Testis (tissue), 5 donors: ENCODE measurements around the gene COX8A. TPM values are rescaled to one million over a fixed set of nuclear protein-coding genes. Genes with fewer than 3 reads are reported as not detected.

Experiments
- DNase-seq: peaks from one replicate; pipeline ENCODE4 v3.0.0-alpha.2; 2019
- H3K27ac ChIP-seq, 2 donors: fragments of 200-600 bp; sonication (generic); one replicate each; pipeline ENCODE4 v1.5.1; 2019
- H3K27me3 ChIP-seq: fragments of 200-600 bp; sonication (generic); one replicate; pipeline ENCODE4 v1.5.1; 2019
- H3K36me3 ChIP-seq: fragments of 200-600 bp; sonication (generic); one replicate; pipeline ENCODE4 v1.5.1; 2017; ENCODE audit warnings: low read depth; ENCODE audit errors: missing control alignments
- H3K4me1 ChIP-seq: fragments of 200-600 bp; sonication (generic); one replicate; pipeline ENCODE4 v1.5.1; 2019
- H3K4me3 ChIP-seq, 2 donors: fragments of 200-600 bp; sonication (generic); one replicate each; pipeline ENCODE4 v1.5.1; 2017 to 2019
- H3K9me3 ChIP-seq: fragments of 200-600 bp; sonication (generic); one replicate; pipeline ENCODE4 v1.5.1; 2017
- POLR2A ChIP-seq: fragments of 450-650 bp; IDR thresholded peaks from one replicate; pipeline ENCODE4 v1.6.1; 2017; ENCODE audit warnings: antibody characterized with exemption, mild to moderate bottlenecking, moderate library complexity
- WGBS, 2 donors: methylation state at CpG; one replicate each; pipeline ENCODE4 v1.1.5; 2018; 5-methylcytosine and 5-hydroxymethylcytosine counted together
- intact Hi-C: fragments of 100-400 bp; cut with DNase I; formaldehyde crosslinking; loops from one replicate; pipeline ENCODE4 v1.15.1; 2023; ENCODE audit warnings: low total_unique reads
- long read RNA-seq, 2 donors: transcript quantifications; one replicate each; lab custom pipeline, GENCODE V29; 2026
- polyA plus RNA-seq: library from polyadenylated mRNA; stranded (reverse); fragments of 350-450 nt; fragmentation: Illumina TruSeq; extraction: RNeasy Lipid Tissue Mini Kit (QIAGEN cat#74804); gene quantifications from one replicate; pipeline ENCODE4 v1.2.3, GENCODE V29; 2014; ENCODE audit warnings: low read depth, low replicate concordance; ENCODE audit not compliant: insufficient read depth
- total RNA-seq, 2 donors: library from RNA; depleted of rRNA; stranded (reverse); fragments of >200 nt; gene quantifications; one replicate each; pipeline ENCODE4 v1.2.3, GENCODE V29; 2016
- TF ChIP-seq, protein P1 (sequence below), 3 experiments: fragments of 450-650 bp in 2 of 3; fragments of 200-600 bp in 1 of 3; sonication (generic) in 1 of 3; IDR thresholded peaks; one replicate each; pipeline ENCODE4 v1.5.1; 2016 to 2019; ENCODE audit warnings: antibody characterized with exemption in 3 of 3, mild to moderate bottlenecking in 2 of 3, moderate library complexity in 1 of 3

Gene COX8A, protein sequence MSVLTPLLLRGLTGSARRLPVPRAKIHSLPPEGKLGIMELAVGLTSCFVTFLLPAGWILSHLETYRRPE
- 100 to 1,000 TPM; 438 to 536 TPM for total RNA-seq
- polyA plus RNA-seq, result 212 TPM
- long read RNA-seq, donor 1, transcript COX8A-201 (2 exons, 507 nt), result major isoform, 234 of 255 reads
- long read RNA-seq, donor 1, partial matches to known transcripts, result 21 of 255 reads
- long read RNA-seq, donor 1, other reads (novel, unspliced or antisense), result 0 of 255 reads
- long read RNA-seq, donor 2, transcript COX8A-201 (2 exons, 507 nt), result major isoform, 165 of 179 reads
- long read RNA-seq, donor 2, partial matches to known transcripts, result 14 of 179 reads
- long read RNA-seq, donor 2, other reads (novel, unspliced or antisense), result 0 of 179 reads

DNA sequence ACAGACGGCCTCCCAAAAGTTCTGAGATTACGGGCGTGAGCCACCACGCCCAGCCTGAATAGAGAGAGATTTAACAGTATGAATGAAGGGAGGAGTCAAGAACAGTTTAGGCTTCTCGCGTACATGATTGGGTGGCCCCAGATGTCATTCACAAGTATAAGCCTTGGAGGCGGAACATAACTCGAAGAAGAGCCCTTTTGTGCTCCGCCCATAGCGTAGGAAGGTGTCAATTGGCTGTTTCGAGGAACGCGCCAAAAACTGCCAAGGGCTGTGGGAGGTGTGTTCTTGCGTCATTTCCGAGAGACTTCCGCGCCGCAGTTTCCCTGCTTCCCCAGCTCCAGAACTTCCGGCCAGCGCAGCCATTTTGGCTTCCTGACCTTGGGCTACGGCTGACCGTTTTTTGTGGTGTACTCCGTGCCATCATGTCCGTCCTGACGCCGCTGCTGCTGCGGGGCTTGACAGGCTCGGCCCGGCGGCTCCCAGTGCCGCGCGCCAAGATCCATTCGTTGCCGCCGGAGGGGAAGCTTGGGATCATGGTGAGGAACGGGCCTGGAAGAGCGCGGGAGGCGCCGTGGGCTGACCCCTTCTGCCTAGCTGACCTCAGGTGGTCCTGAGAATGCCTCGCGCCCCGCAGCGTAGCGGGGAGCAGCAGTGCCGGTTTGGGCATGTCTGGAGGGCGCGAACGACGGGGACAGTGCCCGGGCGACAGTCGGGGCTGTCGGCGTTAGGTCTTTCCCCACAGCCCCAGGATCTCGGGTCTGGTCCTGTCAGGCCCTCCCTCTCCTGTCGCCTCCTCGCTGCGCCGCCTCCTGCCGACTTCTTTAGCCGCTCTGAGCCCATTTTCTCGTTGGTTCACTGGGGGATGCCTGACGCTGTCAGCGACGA, at the start of gene COX8A:
Gene COX8A (plus strand): TSS at position 362 of the 885 bp plus-strand sequence. CDS start 61 bp downstream, at position 423.
- intact Hi-C loops, result no loop called here
- WGBS, 2 donors, result 0% methylated on average over 48 to 54 of the region's 67 CpGs
- peak within 1 kb of the TSS; percentile 94 for H3K4me3 ChIP-seq

DNA sequence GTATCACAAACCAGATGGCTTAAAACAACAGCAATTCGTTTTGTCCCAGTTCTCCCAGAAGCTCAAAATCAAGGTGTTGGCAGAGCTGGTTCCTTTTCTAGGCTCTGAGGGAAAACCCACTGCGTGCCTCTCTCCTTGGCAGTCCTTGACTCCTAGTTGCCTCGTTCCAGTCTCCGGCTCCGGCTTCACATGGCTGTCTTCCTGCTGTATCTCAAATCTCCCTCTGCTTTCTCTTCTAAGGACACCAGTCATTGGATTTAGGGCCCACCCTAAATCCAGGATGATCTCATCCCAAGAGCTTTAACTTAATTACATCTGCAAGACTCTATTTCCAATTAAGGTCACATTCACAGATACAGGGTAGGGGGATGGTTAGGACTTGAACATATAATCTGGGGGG, 44.8 kb upstream of the COX8A start:
- H3K4me3 ChIP-seq, result no peak overlapping the region
- no peaks in the 10 kb centered on the region for H3K36me3 ChIP-seq
- no peaks in the 10 kb centered on the region for H3K27me3 ChIP-seq
- 78% methylated on average over 5 of the region's 5 CpGs for WGBS, 2 donors
- H3K27ac ChIP-seq, result no peak overlapping the region
- intact Hi-C loops, result no loop called here
- H3K9me3 ChIP-seq, result no peaks in the 10 kb centered on the region
- DNase-seq, result no peak
- no peaks in the 10 kb centered on the region for H3K4me1 ChIP-seq
- no peak for TF ChIP-seq POLR2A
- TF ChIP-seq, protein P1, sequence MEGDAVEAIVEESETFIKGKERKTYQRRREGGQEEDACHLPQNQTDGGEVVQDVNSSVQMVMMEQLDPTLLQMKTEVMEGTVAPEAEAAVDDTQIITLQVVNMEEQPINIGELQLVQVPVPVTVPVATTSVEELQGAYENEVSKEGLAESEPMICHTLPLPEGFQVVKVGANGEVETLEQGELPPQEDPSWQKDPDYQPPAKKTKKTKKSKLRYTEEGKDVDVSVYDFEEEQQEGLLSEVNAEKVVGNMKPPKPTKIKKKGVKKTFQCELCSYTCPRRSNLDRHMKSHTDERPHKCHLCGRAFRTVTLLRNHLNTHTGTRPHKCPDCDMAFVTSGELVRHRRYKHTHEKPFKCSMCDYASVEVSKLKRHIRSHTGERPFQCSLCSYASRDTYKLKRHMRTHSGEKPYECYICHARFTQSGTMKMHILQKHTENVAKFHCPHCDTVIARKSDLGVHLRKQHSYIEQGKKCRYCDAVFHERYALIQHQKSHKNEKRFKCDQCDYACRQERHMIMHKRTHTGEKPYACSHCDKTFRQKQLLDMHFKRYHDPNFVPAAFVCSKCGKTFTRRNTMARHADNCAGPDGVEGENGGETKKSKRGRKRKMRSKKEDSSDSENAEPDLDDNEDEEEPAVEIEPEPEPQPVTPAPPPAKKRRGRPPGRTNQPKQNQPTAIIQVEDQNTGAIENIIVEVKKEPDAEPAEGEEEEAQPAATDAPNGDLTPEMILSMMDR (IDR thresholded peaks at IDR 0.05), result no peak

More for the DNA sequence above, at the start of gene COX8A:
- Histone ChIP-seq H3K27ac (peak within 1 kb of the TSS; percentile 91 to 95), H3K36me3 (no peaks in the 10 kb centered on the region), H3K9me3 (no peaks in the 10 kb centered on the region), H3K27me3 (no peaks in the 10 kb centered on the region), H3K4me1 (peaks cover 21% of the 10 kb centered on the region)
- no peak for TF ChIP-seq POLR2A
- TF ChIP-seq, protein P1 (IDR thresholded peaks at IDR 0.05), result no peak
- DNase-seq, result peak; percentile 100

DNA sequence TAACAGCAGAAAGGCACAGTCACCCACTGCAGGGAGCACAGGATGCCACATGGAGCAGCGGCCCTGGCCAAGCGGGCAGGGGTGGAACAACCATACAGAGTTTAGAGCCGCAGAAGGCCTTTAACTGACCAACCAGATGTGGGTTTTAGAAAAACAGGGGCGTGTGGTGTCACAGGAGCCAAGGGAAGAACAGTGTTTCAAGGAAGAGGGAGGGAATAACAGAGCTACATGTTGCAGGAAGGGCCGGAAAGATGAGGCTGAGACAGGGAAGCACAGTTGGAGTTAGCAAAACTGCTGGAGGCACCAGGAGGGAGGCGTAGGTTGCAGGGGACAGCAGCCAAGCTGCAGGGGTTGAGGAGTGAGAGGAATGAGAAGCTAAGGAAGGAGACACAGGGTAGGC, 43.4 kb upstream of the COX8A start:
- DNase-seq, result no peak
- Histone ChIP-seq H3K36me3 (no peaks in the 10 kb centered on the region), H3K4me3 (no peak overlapping the region), H3K27ac (no peak overlapping the region), H3K4me1 (no peaks in the 10 kb centered on the region), H3K9me3 (no peaks in the 10 kb centered on the region), H3K27me3 (no peaks in the 10 kb centered on the region)
- TF ChIP-seq, protein P1 (IDR thresholded peaks at IDR 0.05), result no peak
- no peak for TF ChIP-seq POLR2A
- WGBS, 2 donors, result 44 to 65% methylated on average over 6 of the region's 6 CpGs
- intact Hi-C loops, result no loop called here

DNA sequence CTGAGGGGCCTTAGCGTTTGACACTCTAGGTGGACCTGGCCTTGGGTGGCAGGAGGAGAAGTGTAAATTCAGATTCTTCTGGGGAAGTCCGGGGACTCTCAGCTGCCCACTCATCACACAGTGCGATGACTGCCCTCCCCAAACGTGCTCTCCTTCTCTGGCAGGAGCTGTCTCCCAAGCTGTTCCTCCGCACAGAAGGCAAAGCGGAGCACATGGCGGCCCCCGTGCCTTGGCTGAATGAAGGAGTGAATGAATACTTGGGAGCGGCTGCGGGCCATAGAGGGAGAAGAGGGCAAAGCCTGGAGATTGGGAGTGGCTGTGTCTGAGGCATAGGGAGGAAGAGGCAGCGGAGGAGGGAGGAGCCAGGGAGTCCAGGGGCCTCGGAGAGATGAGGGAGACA, 42.5 kb upstream of the COX8A start:
- no peak for TF ChIP-seq POLR2A
- TF ChIP-seq, protein P1 (IDR thresholded peaks at IDR 0.05), result no peak

More for the DNA sequence above, 42.5 kb upstream of the COX8A start:
- 76 to 85% methylated on average over 11 to 12 of the region's 12 CpGs for WGBS, 2 donors
- Histone ChIP-seq H3K4me1 (no peaks in the 10 kb centered on the region), H3K4me3 (no peak overlapping the region), H3K36me3 (no peaks in the 10 kb centered on the region), H3K27ac (no peak overlapping the region), H3K9me3 (no peaks in the 10 kb centered on the region), H3K27me3 (no peaks in the 10 kb centered on the region)
- DNase-seq, result no peak
- intact Hi-C loops, result no loop called here
